K562 (cell line): ENCODE data around the gene FDX2. TPM values are rescaled to one million over a fixed set of nuclear protein-coding genes. Genes with fewer than 3 reads are reported as not detected.
A peak's percentile ranks its signal among the peaks of the same experiment; 100 is the strongest.

Experiments
- C11orf30 ChIP-seq: fragments of 450-650 bp; IDR thresholded peaks from 2 replicates; pipeline ENCODE4 v1.6.1; 2016; ENCODE audit warnings: low read depth, mild to moderate bottlenecking
- CBFA2T3 ChIP-seq: fragments of 450-650 bp; IDR thresholded peaks from 2 replicates; pipeline ENCODE4 v1.6.1; 2017
- CCAR2 ChIP-seq: fragments of 200-400 bp; formaldehyde crosslinking; IDR thresholded peaks from 2 replicates; pipeline ENCODE4 v1.6.1; 2017; ENCODE audit warnings: mild to moderate bottlenecking, low read depth, low read length
- CGGBP1 ChIP-seq: fragments of 250-450 bp; sonication (Bioruptor Pico); IDR thresholded peaks from 2 replicates; pipeline ENCODE4 v1.9.0; 2021; ENCODE audit warnings: mild to moderate bottlenecking
- DIDO1 ChIP-seq: fragments of 450-650 bp; IDR thresholded peaks from 2 replicates; pipeline ENCODE4 v1.6.1; 2016; ENCODE audit warnings: low read depth, missing biosample characterization, missing genetic modification characterization
- EP400 ChIP-seq: fragments of 450-650 bp; IDR thresholded peaks from 2 replicates; pipeline ENCODE4 v1.6.1; 2017; ENCODE audit warnings: antibody characterized with exemption, mild to moderate bottlenecking, moderate library complexity
- FOSL1 ChIP-seq: fragments of 200-800 bp; sonication (Bioruptor generic); conservative IDR thresholded peaks from 2 replicates; pipeline ENCODE4 v1.6.1; 2016; ENCODE audit warnings: missing genetic modification characterization, missing compliant biosample characterization
- HLTF ChIP-seq: fragments of 450-650 bp; IDR thresholded peaks from 2 replicates; pipeline ENCODE4 v1.6.1; 2016
- HMGN3 ChIP-seq: IDR thresholded peaks from 2 replicates; pipeline ENCODE4 v1.6.1; 2011; ENCODE audit warnings: borderline replicate concordance, low read depth, mild to moderate bottlenecking, mixed read lengths, low read length; ENCODE audit not compliant: insufficient read length; ENCODE audit errors: extremely low read depth
- HNRNPH1 ChIP-seq: fragments of 200-400 bp; formaldehyde crosslinking; optimal IDR thresholded peaks from 2 replicates; pipeline ENCODE3; 2017; ENCODE audit warnings: low read depth, mild to moderate bottlenecking, low read length, moderate library complexity
- L3MBTL2 ChIP-seq: fragments of 450-650 bp; IDR thresholded peaks from 2 replicates; pipeline ENCODE4 v1.6.1; 2016; ENCODE audit warnings: mild to moderate bottlenecking, moderate library complexity
- MECOM ChIP-seq: fragments of 250-450 bp; sonication (Bioruptor Pico); IDR thresholded peaks from 2 replicates; pipeline ENCODE4 v1.8.0; 2022; ENCODE audit warnings: inconsistent platforms
- MEIS2 ChIP-seq: fragments of 450-650 bp; IDR thresholded peaks from 2 replicates; pipeline ENCODE4 v1.6.1; 2014; ENCODE audit warnings: mild to moderate bottlenecking; ENCODE audit not compliant: partially characterized antibody
- NFE2L1 ChIP-seq: fragments of 450-650 bp; IDR thresholded peaks from 2 replicates; pipeline ENCODE4 v1.6.1; 2016; ENCODE audit warnings: missing genetic modification characterization, low read depth, mild to moderate bottlenecking, missing compliant biosample characterization, moderate library complexity, borderline replicate concordance
- PML ChIP-seq: IDR thresholded peaks from 2 replicates; pipeline ENCODE4 v1.6.1; 2012; ENCODE audit warnings: low read length, inconsistent platforms
- RCOR1 ChIP-seq, 2 experiments: IDR thresholded peaks; 2 replicates each; pipeline ENCODE4 v1.6.1; 2012; ENCODE audit warnings: low read depth in 2 of 2, low read length in 2 of 2, borderline replicate concordance in 1 of 2, improper control_type of control experiment in 1 of 2
- SLC30A9 ChIP-seq: fragments of 250-450 bp; sonication (Bioruptor Pico); IDR thresholded peaks from 2 replicates; pipeline ENCODE4 v1.8.0; 2022; ENCODE audit warnings: mild to moderate bottlenecking, moderate library complexity
- SRSF1 ChIP-seq: fragments of 200-400 bp; formaldehyde crosslinking; IDR thresholded peaks from 2 replicates; pipeline ENCODE4 v1.6.1; 2017; ENCODE audit warnings: mild to moderate bottlenecking, low read depth, low read length, moderate library complexity
- TRIM28 ChIP-seq: fragments of 450-650 bp; IDR thresholded peaks from 2 replicates; pipeline ENCODE4 v1.6.1; 2017
- U2AF1 ChIP-seq: fragments of 200-400 bp; formaldehyde crosslinking; optimal IDR thresholded peaks from 2 replicates; pipeline ENCODE3; 2017; ENCODE audit warnings: mild to moderate bottlenecking, low read depth, low read length, moderate library complexity
- ZBTB17 ChIP-seq: fragments of 450-650 bp; formaldehyde crosslinking; IDR thresholded peaks from 2 replicates; pipeline ENCODE4 v1.4.0; 2020; ENCODE audit warnings: mild to moderate bottlenecking
- ZFP30 ChIP-seq: fragments of 250-450 bp; sonication (Bioruptor Pico); IDR thresholded peaks from 2 replicates; pipeline ENCODE4 v1.8.0; 2022; ENCODE audit warnings: moderate library complexity, mild to moderate bottlenecking, inconsistent platforms, borderline replicate concordance
- ZNF143 ChIP-seq: sonication (generic); formaldehyde crosslinking; IDR thresholded peaks from 2 replicates; pipeline ENCODE4 v1.9.0; 2022; ENCODE audit warnings: mild to moderate bottlenecking, missing genetic modification reagents
- ZNF3 ChIP-seq: fragments of 250-450 bp; sonication (Bioruptor Pico); IDR thresholded peaks from 2 replicates; pipeline ENCODE4 v1.5.0; 2021; ENCODE audit warnings: mild to moderate bottlenecking, moderate library complexity
- ZNF444 ChIP-seq: fragments of 250-450 bp; sonication (Bioruptor Pico); IDR thresholded peaks from 2 replicates; pipeline ENCODE4 v1.4.0; 2020; ENCODE audit warnings: mild to moderate bottlenecking, moderate library complexity
- ZNF584 ChIP-seq: fragments of 200-800 bp; sonication (Bioruptor generic); IDR thresholded peaks from 2 replicates; pipeline ENCODE4 v1.6.1; 2016; ENCODE audit warnings: low read depth, mild to moderate bottlenecking, missing genetic modification characterization, missing compliant biosample characterization
- ZNF589 ChIP-seq: fragments of 200-800 bp; sonication (Bioruptor generic); IDR thresholded peaks from 2 replicates; pipeline ENCODE4 v1.6.1; 2016; ENCODE audit warnings: low read depth, missing genetic modification characterization, missing compliant biosample characterization
- ZNF639 ChIP-seq, 2 experiments: fragments of 200-800 bp in 1 of 2; sonication (Bioruptor generic) in 1 of 2; sonication (generic) in 1 of 2; formaldehyde crosslinking in 1 of 2; IDR thresholded peaks in 1 of 2; conservative IDR thresholded peaks in 1 of 2; 2 replicates each; pipeline versions ENCODE4 v1.5.0 to v1.6.1; 2016 to 2020; ENCODE audit warnings: missing compliant biosample characterization in 1 of 2, missing genetic modification characterization in 1 of 2, missing genetic modification reagents in 1 of 2
- ZNF780A ChIP-seq: fragments of 250-450 bp; sonication (Bioruptor Pico); IDR thresholded peaks from 2 replicates; pipeline ENCODE4 v1.5.0; 2021; ENCODE audit warnings: mild to moderate bottlenecking
- polyA plus RNA-seq, 8 experiments: library from polyadenylated mRNA; depleted of rRNA in 4 of 8; stranded (reverse) in 5 of 8; unstranded in 3 of 8; fragments of >200 nt; fragmentation: Nextera tagmentation in 2 of 8; fragmentation: Illumina TruSeq in 1 of 8; extraction: Ambion mirVana in 2 of 8; extraction: Trizol in 1 of 8; gene quantifications; 2 replicates each; pipeline versions ENCODE4 v1.2.1 to v1.2.3, GENCODE V29; 2011 to 2014; ENCODE audit warnings: inconsistent platforms in 1 of 8, missing spikeins in 1 of 8
- total RNA-seq, 7 experiments: library from RNA; depleted of rRNA in 6 of 7; stranded (reverse); fragments of >200 nt in 6 of 7; fragmentation: Illumina TruSeq in 2 of 7; extraction: Trizol in 2 of 7; gene quantifications; 2 replicates each; pipeline versions ENCODE4 v1.2.1 to v1.2.3, GENCODE V29; 2011 to 2021; ENCODE audit warnings: low replicate concordance in 1 of 7

Gene FDX2
- total and polyA plus RNA-seq, 9 of the 15 experiments (the other 6 are each of a cell fraction or from before 2014, with no cell fraction given): 2.5 to 49.8 (median 29.7) TPM

GRCh38 chr19:10270616-10271394 lies 45.0 kb downstream of the FDX2 start, which contains the start of gene ICAM1 (continued):
- no peak for TF ChIP-seq U2AF1
- TF ChIP-seq SLC30A9 (CRISPR knock-in tag): no peak
- peak; percentile 25; the same call in 1 of the 2 replicates for TF ChIP-seq TRIM28
- TF ChIP-seq ZBTB17 (CRISPR knock-in tag): no peak
- TF ChIP-seq ZNF589 (CRISPR knock-in tag): no peak
- TF ChIP-seq C11orf30: no peak
- TF ChIP-seq NFE2L1: no peak
- no peak for TF ChIP-seq PML
- peak; percentile 26; the same call in 1 of the 2 replicates for TF ChIP-seq CBFA2T3
- TF ChIP-seq ZNF639 (CRISPR knock-in tag; conservative IDR thresholded peaks at IDR 0.05 in 1 of 2, IDR thresholded peaks at IDR 0.05 in 1 of 2): no peak
- no peak for TF ChIP-seq ZNF780A (CRISPR knock-in tag)
- peak; percentile 14; the same call in 1 of the 2 replicates for TF ChIP-seq FOSL1
- no peak for TF ChIP-seq ZNF584 (CRISPR knock-in tag)
- TF ChIP-seq MECOM (CRISPR knock-in tag): peak; percentile 35; the same call in 1 of the 2 replicates
- no peak for TF ChIP-seq HNRNPH1
- TF ChIP-seq CCAR2: no peak
- TF ChIP-seq L3MBTL2: peak; percentile 99
- no peak for TF ChIP-seq CGGBP1 (CRISPR knock-in tag)
- peak; percentile 8 for TF ChIP-seq MEIS2
- TF ChIP-seq ZNF444 (CRISPR knock-in tag): no peak
- peak; percentile 25 to 81; a peak in 3 of 4 replicates for TF ChIP-seq RCOR1 (IDR thresholded peaks at IDR 0.05; ENCODE audit: borderline replicate concordance in 1 of 2, low read depth in 2 of 2, low read length in 2 of 2)
- no peak for TF ChIP-seq ZNF3 (CRISPR knock-in tag)
- no peak for TF ChIP-seq ZNF143 (CRISPR knock-in tag)
- no peak for TF ChIP-seq SRSF1
- TF ChIP-seq HLTF: no peak
- TF ChIP-seq EP400: peak; percentile 88
- no peak for TF ChIP-seq DIDO1
- peak; percentile 62 for TF ChIP-seq HMGN3
- no peak for TF ChIP-seq ZFP30 (CRISPR knock-in tag)
